OCI-LY7 (cell line): ENCODE results near the gene KHK. TPM values are rescaled to one million over a fixed set of nuclear protein-coding genes. Genes with fewer than 3 reads are reported as not detected.

Source experiments
- BruUV-seq: library from RNA; stranded (reverse); fragments of 400-500 nt; replicated peaks from 2 replicates; lab custom pipeline; 2021; lab: Mats Ljungman, UMichigan
- CTCF ChIA-PET: fragments of 300-600 bp; sonication (Branson Sonifier 250); formaldehyde crosslinking; loops from one replicate; lab custom pipeline; 2022; ENCODE audit warnings: antibody characterized with exemption; ENCODE audit not compliant: unreplicated experiment; lab: Charles Lee
- POLR2A ChIA-PET: fragments of 300-600 bp; sonication (Branson Sonifier 250); formaldehyde crosslinking; loops from one replicate; lab custom pipeline; 2022; ENCODE audit warnings: antibody characterized with exemption; lab: Charles Lee
- DNase-seq: peaks from one replicate; pipeline ENCODE4 v3.0.0-alpha.2; 2015; ENCODE audit warnings: low spot score
- H2AFZ ChIP-seq: fragments of 200-600 bp; sonication (generic), shearing (Covaris generic); 2 replicates; pipeline ENCODE4 v1.6.1; 2014; ENCODE audit warnings: mild to moderate bottlenecking, antibody characterized with exemption, low read length, moderate library complexity
- H3K27ac ChIP-seq: fragments of 200-600 bp; sonication (generic); 2 replicates; pipeline ENCODE4 v1.5.1; 2014; ENCODE audit warnings: mixed run types, low read depth, mild to moderate bottlenecking, moderate library complexity, low read length, inconsistent platforms; ENCODE audit not compliant: poor library complexity, severe bottlenecking
- H3K36me3 ChIP-seq: fragments of 200-600 bp; sonication (generic); 2 replicates; pipeline ENCODE4 v1.6.1; 2014; ENCODE audit warnings: mild to moderate bottlenecking, antibody characterized with exemption, low read length, moderate library complexity, mixed read lengths; ENCODE audit not compliant: insufficient read depth
- H3K4me1 ChIP-seq: fragments of 200-600 bp; sonication (generic); 2 replicates; pipeline ENCODE4 v1.5.1; 2014; ENCODE audit warnings: mild to moderate bottlenecking, low read length; ENCODE audit not compliant: insufficient read depth, poor library complexity, severe bottlenecking
- H3K4me2 ChIP-seq: fragments of 200-600 bp; sonication (generic); 2 replicates; pipeline ENCODE4 v1.6.1; 2014; ENCODE audit warnings: mild to moderate bottlenecking, low read length
- H3K4me3 ChIP-seq: fragments of 200-600 bp; sonication (generic); 2 replicates; pipeline ENCODE4 v1.5.1; 2014; ENCODE audit warnings: mild to moderate bottlenecking, low read depth, low read length; ENCODE audit not compliant: poor library complexity, severe bottlenecking
- H3K79me2 ChIP-seq: fragments of 200-600 bp; sonication (generic); 2 replicates; pipeline ENCODE4 v1.6.1; 2016; ENCODE audit warnings: low read depth, mild to moderate bottlenecking, low read length, moderate library complexity, mixed read lengths; ENCODE audit not compliant: insufficient read depth
- H3K9me2 ChIP-seq: fragments of 200-600 bp; sonication (generic); 2 replicates; pipeline ENCODE4 v1.6.1; 2016; ENCODE audit warnings: mild to moderate bottlenecking, low read length, mixed read lengths; ENCODE audit not compliant: insufficient read depth
- H3K9me3 ChIP-seq: fragments of 200-600 bp; sonication (generic); 2 replicates; pipeline ENCODE4 v1.6.1; 2014; ENCODE audit warnings: mild to moderate bottlenecking, mixed run types, low read length, mixed read lengths
- H4K20me1 ChIP-seq: fragments of 200-600 bp; sonication (generic); 2 replicates; pipeline ENCODE4 v1.6.1; 2014; ENCODE audit warnings: mild to moderate bottlenecking, antibody characterized with exemption, low read length, moderate library complexity, mixed read lengths; ENCODE audit not compliant: insufficient read depth
- CTCF ChIP-seq: fragments of 200-600 bp; sonication (generic); conservative IDR thresholded peaks from 2 replicates; pipeline ENCODE4 v1.5.1; 2014; ENCODE audit warnings: mild to moderate bottlenecking, antibody characterized with exemption, low read length, moderate library complexity, mixed read lengths
- EZH2phosphoT487 ChIP-seq: fragments of 200-600 bp; sonication (generic); IDR thresholded peaks from 2 replicates; pipeline ENCODE4 v1.6.1; 2018; ENCODE audit warnings: low read depth, borderline replicate concordance, mild to moderate bottlenecking, mixed run types, antibody characterized with exemption, low read length, moderate library complexity, mixed read lengths
- intact Hi-C: fragments of 100-400 bp; cut with micrococcal nuclease; formaldehyde crosslinking; loops from one replicate; pipeline ENCODE4 v1.10.0; 2022; ENCODE audit not compliant: unreplicated experiment
- total RNA-seq, 2 experiments: library from RNA; depleted of rRNA in 1 of 2; stranded (reverse); fragments of >200 nt in 1 of 2; shearing (Covaris generic) in 1 of 2; gene quantifications; 2 replicates each; pipeline ENCODE4 v1.2.3, GENCODE V29; 2014 to 2022

The KHK gene
- total RNA-seq, 2 experiments from 2014 or later, result 9.7 to 17.9 TPM

- H3K9me3 ChIP-seq, result no peaks in the 10 kb centered on the region
- H3K27ac ChIP-seq, result peak overlapping the region; percentile 53
- 0 out of 2 replicates have a peak, but pooled peaks cover 4% of the 10 kb centered on the region for H4K20me1 ChIP-seq
- peak overlapping the region; percentile 83 for H3K4me2 ChIP-seq
- CTCF ChIA-PET, result interaction anchor here (0.7 to 1.6 kb wide), 3 partner anchors 9 to 15 kb away, joined by 3 to 4 read pairs (median 3); no protein-coding TSS in a partner anchor
- POLR2A ChIA-PET, result interaction anchor here (1.0 to 3.8 kb wide), 5 partner anchors 9 to 139 kb away, joined by 3 to 18 read pairs (median 4); partner anchors contain the start of genes AGBL5, ATRAID and SLC5A6
- no TSS peak for BruUV-seq
- no peak overlapping the region for H2AFZ ChIP-seq
- peaks cover 71% of the 10 kb centered on the region for H3K4me1 ChIP-seq
- TF ChIP-seq EZH2phosphoT487 (no peak), CTCF (no peak)
- H3K4me3 ChIP-seq, result no peak overlapping the region
- peaks cover 26% of the 10 kb centered on the region for H3K36me3 ChIP-seq
- no peak for DNase-seq
- intact Hi-C loops, result no loop called here
- peaks cover 26% of the 10 kb centered on the region for H3K79me2 ChIP-seq
- no peaks in the 10 kb centered on the region for H3K9me2 ChIP-seq
Observed at GRCh38 chr2:27072920-27073319, 13.7 kb upstream of the KHK start.

- intact Hi-C loops, result no loop called here
- H3K27ac ChIP-seq, result peak overlapping the region; percentile 81
- ChIA-PET POLR2A (interaction anchor here (0.8 to 3.8 kb wide), 5 partner anchors 8 to 214 kb away, joined by 3 to 18 read pairs (median 4); partner anchors contain the start of genes AGBL5, ATRAID, KHK and SLC5A6), CTCF (interaction anchor here (0.9 kb wide), 1 partner anchor 8 kb away, joined by 4 read pairs; no protein-coding TSS in a partner anchor)
- H3K4me3 ChIP-seq, result no peak overlapping the region
- H3K4me2 ChIP-seq, result peak overlapping the region; percentile 28; the same call in 1 of the 2 replicates
- TF ChIP-seq EZH2phosphoT487, result no peak
- no peak for TF ChIP-seq CTCF
- H3K9me3 ChIP-seq, result no peaks in the 10 kb centered on the region
- no peak for DNase-seq
- peak overlapping the region; percentile 11; the same call in 1 of the 2 replicates for H2AFZ ChIP-seq
- peaks cover 17% of the 10 kb centered on the region; the same call in 1 of the 2 replicates for H3K36me3 ChIP-seq
- H3K79me2 ChIP-seq, result peaks cover 26% of the 10 kb centered on the region
- H3K4me1 ChIP-seq, result peaks cover 72% of the 10 kb centered on the region
- no peaks in the 10 kb centered on the region for H3K9me2 ChIP-seq
- 0 out of 2 replicates have a peak, but pooled peaks cover 4% of the 10 kb centered on the region for H4K20me1 ChIP-seq
- BruUV-seq, result no TSS peak
Observed at GRCh38 chr2:27073782-27074181, 12.8 kb upstream of the KHK start.
